HG02938 (cell line): ENCODE data around the gene ZAR1.
"Not testable (repeated sequence)": the region's sequence is repeated elsewhere in the genome, so short reads cannot be mapped to it uniquely, and the experiment has no call there.

ENCODE experiments used
- ATAC-seq: cut with Tn5 transposase; IDR thresholded peaks from one replicate; pipeline ENCODE4 v1.9.1; 2021; ENCODE audit warnings: mild to moderate bottlenecking, moderate library complexity; ENCODE audit not compliant: unreplicated experiment

The ZAR1 gene

GRCh38 chr4:48490012-48490679 is at the start of gene ZAR1:
Gene ZAR1 (plus strand): TSS chr4:48490252. CDS start chr4:48490292, 40 bp downstream.
- no peak for ATAC-seq

- ATAC-seq = not testable (repeated sequence)
These were observed 49.1 kb upstream of the ZAR1 start for GRCh38 chr4:48440914-48441313.

- ATAC-seq = no peak
These were observed 44.3 kb upstream of the ZAR1 start for GRCh38 chr4:48445704-48446103.

DNA sequence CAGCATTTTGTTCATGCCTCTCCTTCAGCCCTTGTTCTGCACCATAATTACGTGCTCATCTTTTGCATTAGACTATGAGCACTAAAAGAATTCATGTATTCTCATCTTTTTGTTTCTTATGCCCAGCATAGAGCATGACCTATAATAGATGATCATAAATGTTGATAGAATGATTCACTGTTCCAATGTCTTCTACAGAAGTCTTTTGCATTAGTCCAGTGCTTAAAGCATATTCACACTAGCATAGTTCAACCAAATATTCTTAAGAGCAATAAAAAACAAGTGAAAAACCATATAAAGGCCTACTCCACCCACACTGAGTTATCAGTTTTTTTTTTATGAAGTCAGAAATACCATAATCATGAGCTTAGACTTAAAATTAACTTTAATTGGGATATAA is 43.4 kb upstream of the ZAR1 start:
- no peak for ATAC-seq

- no peak for ATAC-seq
These were observed 40.9 kb upstream of the ZAR1 start for GRCh38 chr4:48449151-48449550.

- no peak for ATAC-seq
These were observed 39.3 kb upstream of the ZAR1 start for GRCh38 chr4:48450740-48451139.

DNA sequence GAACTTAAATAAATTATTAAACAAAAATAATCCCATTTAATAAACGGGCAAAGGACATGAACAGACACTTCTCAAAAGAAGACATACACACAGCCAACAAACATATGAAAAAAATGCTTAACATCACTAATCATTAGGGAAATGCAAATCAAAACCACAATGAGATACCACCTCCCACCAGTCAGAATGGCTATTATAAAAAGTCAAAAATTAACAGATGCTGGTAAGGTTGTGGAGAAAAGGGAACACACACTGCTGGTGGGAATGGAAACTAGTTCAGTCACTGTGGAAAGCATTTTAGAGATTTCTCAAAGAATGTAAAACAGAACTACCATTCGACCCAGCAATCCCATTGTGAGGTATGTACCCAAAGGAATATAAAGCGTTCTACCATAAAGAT is 38.4 kb upstream of the ZAR1 start:
- ATAC-seq = not testable (repeated sequence)

GRCh38 chr4:48454591-48454990 is 35.5 kb upstream of the ZAR1 start:
- ATAC-seq = no peak

- no peak for ATAC-seq
These were observed 29.1 kb upstream of the ZAR1 start for GRCh38 chr4:48461000-48461399.

- ATAC-seq = no peak
These were observed 27.7 kb upstream of the ZAR1 start for GRCh38 chr4:48462363-48462762.

DNA sequence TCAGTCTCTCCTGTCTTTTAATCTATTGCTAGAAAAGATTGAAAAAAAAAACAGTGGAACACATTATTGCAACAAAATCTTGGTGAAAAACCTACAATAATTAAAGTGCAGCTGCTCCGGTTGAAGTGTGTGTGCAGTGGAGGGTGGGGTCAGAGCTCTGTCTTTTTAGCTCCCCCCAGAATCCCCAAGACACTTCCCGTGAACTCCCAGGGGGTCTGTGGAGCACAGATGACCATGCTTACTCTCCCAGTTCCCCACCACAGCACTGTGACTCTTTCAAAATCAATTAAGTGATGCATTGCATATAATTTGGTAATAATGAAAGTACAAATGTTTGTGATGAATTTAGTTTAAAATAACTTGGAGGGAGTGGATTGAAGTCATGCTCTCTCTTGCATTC is 22.6 kb upstream of the ZAR1 start:
- ATAC-seq = no peak

DNA sequence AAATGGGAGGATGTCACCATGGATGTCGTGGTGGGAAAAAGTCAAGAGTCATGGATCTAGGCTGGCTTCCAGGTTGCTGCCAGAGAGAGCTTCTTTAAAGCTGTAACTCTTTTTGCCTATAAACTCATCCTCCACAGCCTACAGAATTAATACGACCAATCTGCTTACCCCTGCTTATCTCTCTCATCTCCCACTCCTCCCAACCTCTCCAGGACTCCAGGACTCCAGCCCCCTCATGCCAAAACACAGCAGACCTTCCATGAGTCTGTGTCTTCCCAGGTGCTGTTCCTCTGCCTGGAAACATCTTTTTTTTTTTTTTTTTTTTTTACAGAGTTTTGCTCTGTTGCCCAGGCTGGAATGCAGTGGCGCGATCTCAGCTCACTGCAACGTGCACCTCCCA is 22.2 kb upstream of the ZAR1 start:
- no peak for ATAC-seq

DNA sequence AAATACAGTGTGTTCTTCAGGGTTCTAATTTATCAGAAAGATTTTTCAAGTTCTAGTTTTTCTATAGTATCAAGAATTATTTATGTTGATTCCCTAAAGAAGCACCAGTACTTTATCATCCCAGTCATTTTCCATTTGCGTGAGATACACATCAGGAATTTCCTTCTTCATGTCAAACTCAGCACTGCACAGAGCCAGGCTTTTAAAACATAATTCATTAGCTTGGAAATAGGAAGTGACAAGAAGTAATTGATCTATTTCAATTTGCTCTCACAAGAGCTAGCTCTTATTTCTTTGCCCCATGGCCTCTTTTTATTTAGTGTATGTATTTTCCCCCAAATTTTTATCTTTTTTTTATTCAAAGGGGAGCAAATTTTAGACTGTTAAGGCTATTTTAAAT is 19.9 kb upstream of the ZAR1 start:
- ATAC-seq = no peak

DNA sequence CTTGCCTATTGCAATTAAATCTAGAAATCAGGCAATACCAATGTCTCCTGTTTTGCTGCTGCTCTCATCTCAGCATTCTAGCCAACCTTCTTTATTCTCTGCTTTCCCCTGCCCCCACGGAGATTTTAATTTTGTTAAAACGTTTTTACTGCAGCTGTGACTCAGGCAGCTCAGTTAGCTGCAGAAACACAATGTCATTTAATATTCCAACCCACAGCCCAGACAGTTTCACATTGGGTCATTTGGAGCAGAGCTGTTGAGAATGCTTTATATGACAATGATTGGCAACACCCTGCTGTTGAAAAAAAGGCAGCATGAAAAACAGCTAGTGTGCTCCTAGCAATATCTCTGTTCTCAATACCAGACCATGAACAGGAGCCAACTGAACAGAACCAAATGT is 19.5 kb upstream of the ZAR1 start:
- ATAC-seq = no peak

- no peak for ATAC-seq
These were observed 17.3 kb upstream of the ZAR1 start for GRCh38 chr4:48472794-48473193.

- ATAC-seq = no peak
These were observed 14.3 kb upstream of the ZAR1 start for GRCh38 chr4:48475770-48476169.

DNA sequence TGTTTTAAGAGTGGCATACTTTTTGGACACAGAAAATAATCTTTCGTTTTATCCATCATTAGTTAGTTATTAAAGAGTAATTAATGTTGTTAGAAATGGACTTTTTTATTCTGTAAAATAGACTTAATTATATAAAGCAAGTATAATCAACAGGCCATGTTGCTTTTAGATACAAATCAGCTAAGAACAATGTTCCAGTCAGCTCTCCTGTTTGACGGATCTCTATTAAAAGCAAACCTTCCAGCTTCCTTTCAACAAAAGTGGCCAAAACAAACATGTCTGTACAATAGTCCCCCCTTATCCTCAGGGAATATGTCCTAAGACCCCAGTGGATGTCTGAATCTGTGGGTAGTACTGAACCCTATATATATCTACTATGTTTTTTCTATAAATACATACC is 11.8 kb upstream of the ZAR1 start:
- no peak for ATAC-seq

GRCh38 chr4:48481581-48481980 is 8.5 kb upstream of the ZAR1 start:
- ATAC-seq = no peak

DNA sequence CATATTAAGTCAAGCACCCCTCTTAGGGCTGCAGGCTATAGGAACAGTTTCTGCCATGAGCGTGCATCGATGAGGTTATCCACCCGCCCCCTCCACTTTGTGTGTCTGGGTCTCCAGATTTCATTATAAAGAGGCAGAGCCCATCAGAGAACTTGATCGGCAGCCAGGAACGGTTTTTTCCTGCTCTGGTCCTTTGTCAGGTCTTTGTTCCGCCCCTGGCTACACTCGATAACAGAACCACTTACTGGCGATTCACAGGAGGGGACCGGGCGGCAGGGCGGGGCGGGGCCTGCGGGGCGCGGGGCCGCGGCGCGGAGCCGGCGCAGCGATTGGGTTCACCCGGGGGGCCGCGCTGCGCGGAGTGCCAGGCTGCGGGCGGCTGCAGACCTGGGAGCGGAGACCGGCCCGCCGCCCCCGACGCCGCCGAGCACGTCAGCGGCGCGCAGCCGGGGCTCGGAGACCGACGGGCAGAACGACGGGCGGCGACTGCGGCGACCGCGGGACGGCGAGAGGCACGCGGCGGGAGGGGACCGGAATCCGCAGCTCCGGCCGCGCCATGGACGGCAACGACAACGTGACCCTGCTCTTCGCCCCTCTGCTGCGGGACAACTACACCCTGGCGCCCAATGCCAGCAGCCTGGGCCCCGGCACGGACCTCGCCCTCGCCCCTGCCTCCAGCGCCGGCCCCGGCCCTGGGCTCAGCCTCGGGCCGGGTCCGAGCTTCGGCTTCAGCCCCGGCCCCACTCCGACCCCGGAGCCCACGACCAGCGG is 6.9 kb upstream of the ZAR1 start, which contains the start of gene SLC10A4:
Gene SLC10A4, plus strand, starts transcription at position 338 of the 771 bp plus-strand sequence. Its CDS starts 219 bp downstream, at position 557.
- no peak for ATAC-seq

DNA sequence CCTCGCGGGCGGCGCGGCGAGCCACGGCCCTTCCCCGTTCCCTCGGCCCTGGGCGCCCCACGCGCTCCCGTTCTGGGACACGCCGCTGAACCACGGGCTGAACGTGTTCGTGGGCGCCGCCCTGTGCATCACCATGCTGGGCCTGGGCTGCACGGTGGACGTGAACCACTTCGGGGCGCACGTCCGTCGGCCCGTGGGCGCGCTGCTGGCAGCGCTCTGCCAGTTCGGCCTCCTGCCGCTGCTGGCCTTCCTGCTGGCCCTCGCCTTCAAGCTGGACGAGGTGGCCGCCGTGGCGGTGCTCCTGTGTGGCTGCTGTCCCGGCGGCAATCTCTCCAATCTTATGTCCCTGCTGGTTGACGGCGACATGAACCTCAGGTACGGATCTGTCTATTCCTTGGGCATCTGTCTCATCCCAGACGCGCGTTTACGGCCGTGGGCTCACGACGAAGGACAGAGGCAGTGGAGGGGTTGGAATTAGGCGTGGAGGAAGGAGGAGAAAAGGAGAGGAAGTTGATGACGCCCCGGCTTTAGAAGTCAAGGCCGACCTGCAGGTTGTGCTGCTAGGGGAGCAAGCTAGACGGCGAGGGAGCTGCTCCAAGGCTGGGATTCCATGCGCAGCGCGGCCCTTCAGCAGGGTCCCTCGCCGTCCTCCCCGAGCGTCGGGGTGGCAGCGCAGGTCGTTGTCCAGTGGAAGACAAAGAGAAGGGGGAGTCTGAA is 6.1 kb upstream of the ZAR1 start:
- ATAC-seq = no peak

GRCh38 chr4:48484494-48485168 is 5.4 kb upstream of the ZAR1 start:
- no peak for ATAC-seq
